Effector memory CD8-positive, alpha-beta T cell (primary cell): ENCODE results near the gene CPM.
"Not testable (repeated sequence)": the region's sequence is repeated elsewhere in the genome, so short reads cannot be mapped to it uniquely, and the experiment has no call there.

Experiments
- ATAC-seq: fragments of 150-1000 bp; cut with Tn5 transposase; replicated peaks from 2 replicates; pipeline ENCODE4 v1.10.0; 2021; ENCODE audit warnings: mild to moderate bottlenecking, moderate library complexity
- DNase-seq, 3 experiments: peaks; one replicate each; pipeline ENCODE4 v3.0.0; 2021
- H3K27ac Mint-ChIP-seq, 2 donors: one replicate each; pipeline ENCODE4 v1.8.0; 2022; ENCODE audit warnings: mild to moderate bottlenecking in 2 of 2, mixed read lengths in 2 of 2, moderate library complexity in 2 of 2
- H3K27me3 Mint-ChIP-seq, 2 donors: one replicate each; pipeline ENCODE4 v1.8.0; 2022; ENCODE audit warnings: mixed read lengths in 2 of 2
- H3K36me3 Mint-ChIP-seq: one replicate; pipeline ENCODE4 v1.8.0; 2022; ENCODE audit warnings: mild to moderate bottlenecking, moderate library complexity, mixed read lengths; ENCODE audit not compliant: insufficient read depth
- H3K4me1 Mint-ChIP-seq, 2 donors: one replicate each; pipeline ENCODE4 v1.8.0; 2022; ENCODE audit warnings: low read depth in 2 of 2, mixed read lengths in 2 of 2
- H3K4me3 Mint-ChIP-seq, 2 donors: one replicate each; pipeline ENCODE4 v1.8.0; 2022; ENCODE audit warnings: mild to moderate bottlenecking in 2 of 2, mixed read lengths in 2 of 2, moderate library complexity in 2 of 2
- H3K9me3 Mint-ChIP-seq, 2 donors: one replicate each; pipeline ENCODE4 v1.8.0; 2022; ENCODE audit warnings: mixed read lengths in 2 of 2

Gene CPM

GRCh38 chr12:68877583-68877982 lies 55.4 kb downstream of the CPM start:
- Mint-ChIP-seq H3K4me1 (no peaks in the 10 kb centered on the region), H3K4me3 (no peak overlapping the region), H3K9me3 (peaks cover 0 to 3% of the 10 kb centered on the region in 2 donors), H3K27ac (no peak overlapping the region), H3K27me3 (peaks cover 24 to 26% of the 10 kb centered on the region in 2 donors), H3K36me3 (no peaks in the 10 kb centered on the region)
- no peak for DNase-seq
- ATAC-seq = no peak

- no peaks in the 10 kb centered on the region for H3K9me3 Mint-ChIP-seq
- no peaks in the 10 kb centered on the region for H3K36me3 Mint-ChIP-seq
- no peak overlapping the region for H3K27ac Mint-ChIP-seq
- no peaks in the 10 kb centered on the region for H3K4me1 Mint-ChIP-seq
- DNase-seq = no peak
- H3K4me3 Mint-ChIP-seq = no peak overlapping the region
- ATAC-seq = no peak
- peaks cover 22 to 25% of the 10 kb centered on the region in 2 donors for H3K27me3 Mint-ChIP-seq
Observed at GRCh38 chr12:68876461-68876860, 56.5 kb downstream of the CPM start.

GRCh38 chr12:68873316-68873715 lies 59.7 kb downstream of the CPM start:
- H3K4me1 Mint-ChIP-seq = no peaks in the 10 kb centered on the region
- no peak overlapping the region for H3K4me3 Mint-ChIP-seq
- ATAC-seq = no peak
- peaks cover 24 to 34% of the 10 kb centered on the region in 2 donors for H3K27me3 Mint-ChIP-seq
- no peak overlapping the region for H3K27ac Mint-ChIP-seq
- no peaks in the 10 kb centered on the region for H3K9me3 Mint-ChIP-seq
- no peak for DNase-seq
- H3K36me3 Mint-ChIP-seq = no peaks in the 10 kb centered on the region

DNA sequence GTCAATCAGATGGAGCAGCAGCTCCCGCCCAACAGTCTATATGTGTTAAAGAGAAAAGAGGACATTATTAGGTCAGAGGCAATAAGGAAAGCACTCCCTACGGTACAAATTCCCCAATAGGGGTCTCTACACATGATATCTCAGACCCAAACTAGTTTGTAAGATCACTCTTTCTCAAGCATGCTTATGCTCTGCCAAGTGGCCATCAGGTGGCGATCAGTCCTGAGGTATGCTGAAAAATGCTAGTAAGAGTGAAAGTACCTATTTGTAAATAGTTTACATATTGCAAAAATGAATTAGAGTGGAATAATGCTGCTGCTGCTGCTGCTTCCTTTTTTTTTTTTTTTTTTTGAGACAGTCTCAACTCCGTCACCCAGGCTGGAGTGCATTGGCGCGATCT lies 61.0 kb downstream of the CPM start:
- Mint-ChIP-seq H3K27ac (no peak overlapping the region), H3K4me1 (no peaks in the 10 kb centered on the region), H3K36me3 (no peaks in the 10 kb centered on the region), H3K4me3 (no peak overlapping the region), H3K9me3 (no peaks in the 10 kb centered on the region), H3K27me3 (peaks cover 21 to 32% of the 10 kb centered on the region in 2 donors)
- DNase-seq (no peak), ATAC-seq (no peak)

GRCh38 chr12:68871396-68871795 lies 61.6 kb downstream of the CPM start:
- H3K9me3 Mint-ChIP-seq = no peaks in the 10 kb centered on the region
- no peaks in the 10 kb centered on the region for H3K4me1 Mint-ChIP-seq
- ATAC-seq = no peak
- no peak for DNase-seq
- H3K4me3 Mint-ChIP-seq = no peak overlapping the region
- H3K27me3 Mint-ChIP-seq = peaks cover 18 to 27% of the 10 kb centered on the region in 2 donors
- H3K36me3 Mint-ChIP-seq = no peaks in the 10 kb centered on the region
- H3K27ac Mint-ChIP-seq = peak overlapping the region in 1 of 2 donors; percentile 2

DNA sequence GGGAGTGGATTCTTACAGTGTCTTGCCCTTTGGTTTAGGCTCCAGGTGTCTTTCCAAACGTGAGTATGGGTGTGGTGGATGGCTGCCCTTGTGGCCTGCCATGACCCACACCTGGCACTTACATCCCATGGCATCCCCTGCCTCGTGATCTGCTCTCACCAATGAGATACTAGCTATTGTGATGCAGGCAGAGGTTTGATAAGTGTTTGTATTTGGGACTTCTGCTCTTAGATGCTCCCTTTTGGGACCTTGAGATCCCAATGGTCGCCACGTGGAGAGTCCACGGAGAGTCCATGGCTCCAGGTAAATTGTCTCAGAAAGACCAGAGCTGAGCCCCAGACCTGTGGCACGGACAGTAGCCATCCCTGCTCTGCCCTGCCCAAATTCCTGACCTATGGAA lies 62.5 kb downstream of the CPM start:
- Mint-ChIP-seq H3K9me3 (no peaks in the 10 kb centered on the region), H3K4me1 (no peaks in the 10 kb centered on the region), H3K27me3 (peaks cover 15 to 25% of the 10 kb centered on the region in 2 donors), H3K27ac (no peak overlapping the region), H3K36me3 (no peaks in the 10 kb centered on the region), H3K4me3 (no peak overlapping the region)
- DNase-seq = no peak
- no peak for ATAC-seq

GRCh38 chr12:68870011-68870410 lies 63.0 kb downstream of the CPM start:
- H3K27me3 Mint-ChIP-seq = peaks cover 15 to 23% of the 10 kb centered on the region in 2 donors
- H3K4me3 Mint-ChIP-seq = no peak overlapping the region
- no peak overlapping the region for H3K27ac Mint-ChIP-seq
- ATAC-seq = no peak
- no peaks in the 10 kb centered on the region for H3K9me3 Mint-ChIP-seq
- no peak for DNase-seq
- no peaks in the 10 kb centered on the region for H3K36me3 Mint-ChIP-seq
- no peaks in the 10 kb centered on the region for H3K4me1 Mint-ChIP-seq

- Mint-ChIP-seq H3K9me3 (no peaks in the 10 kb centered on the region), H3K36me3 (no peaks in the 10 kb centered on the region), H3K27me3 (peaks cover 12 to 15% of the 10 kb centered on the region in 2 donors), H3K4me3 (no peak overlapping the region), H3K4me1 (no peaks in the 10 kb centered on the region), H3K27ac (no peak overlapping the region)
- no peak for DNase-seq
- no peak for ATAC-seq
Observed at GRCh38 chr12:68868043-68868790, 64.8 kb downstream of the CPM start.

GRCh38 chr12:68867606-68868005 lies 65.4 kb downstream of the CPM start:
- ATAC-seq (no peak), DNase-seq (no peak)
- no peak overlapping the region for H3K27ac Mint-ChIP-seq
- H3K27me3 Mint-ChIP-seq = peaks cover 12 to 21% of the 10 kb centered on the region in 2 donors
- H3K36me3 Mint-ChIP-seq = no peaks in the 10 kb centered on the region
- H3K9me3 Mint-ChIP-seq = no peaks in the 10 kb centered on the region
- no peak overlapping the region for H3K4me3 Mint-ChIP-seq
- H3K4me1 Mint-ChIP-seq = no peaks in the 10 kb centered on the region

DNA sequence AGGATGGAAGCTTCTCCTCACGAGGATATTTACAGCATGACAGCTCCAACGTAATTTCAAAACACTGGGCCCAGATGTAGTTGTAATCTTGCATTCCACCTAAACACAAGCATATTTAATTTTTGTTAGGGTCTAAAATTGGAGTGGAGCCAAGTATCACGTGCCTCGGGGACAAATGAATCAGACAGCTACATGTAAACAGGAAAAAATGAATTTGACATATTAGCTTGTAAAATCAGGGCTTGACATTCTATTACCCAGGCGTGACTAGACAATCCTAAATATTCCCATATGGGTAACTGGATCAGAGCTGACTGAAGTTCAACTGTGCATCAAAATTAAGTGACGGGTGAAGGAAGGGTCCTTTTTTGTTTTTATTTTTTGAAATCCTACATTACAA lies 66.0 kb downstream of the CPM start:
- H3K4me3 Mint-ChIP-seq = no peak overlapping the region
- ATAC-seq = no peak
- DNase-seq = no peak
- peaks cover 12 to 28% of the 10 kb centered on the region in 2 donors for H3K27me3 Mint-ChIP-seq
- no peak overlapping the region for H3K27ac Mint-ChIP-seq
- no peaks in the 10 kb centered on the region for H3K4me1 Mint-ChIP-seq
- H3K9me3 Mint-ChIP-seq = no peaks in the 10 kb centered on the region
- H3K36me3 Mint-ChIP-seq = no peaks in the 10 kb centered on the region

DNA sequence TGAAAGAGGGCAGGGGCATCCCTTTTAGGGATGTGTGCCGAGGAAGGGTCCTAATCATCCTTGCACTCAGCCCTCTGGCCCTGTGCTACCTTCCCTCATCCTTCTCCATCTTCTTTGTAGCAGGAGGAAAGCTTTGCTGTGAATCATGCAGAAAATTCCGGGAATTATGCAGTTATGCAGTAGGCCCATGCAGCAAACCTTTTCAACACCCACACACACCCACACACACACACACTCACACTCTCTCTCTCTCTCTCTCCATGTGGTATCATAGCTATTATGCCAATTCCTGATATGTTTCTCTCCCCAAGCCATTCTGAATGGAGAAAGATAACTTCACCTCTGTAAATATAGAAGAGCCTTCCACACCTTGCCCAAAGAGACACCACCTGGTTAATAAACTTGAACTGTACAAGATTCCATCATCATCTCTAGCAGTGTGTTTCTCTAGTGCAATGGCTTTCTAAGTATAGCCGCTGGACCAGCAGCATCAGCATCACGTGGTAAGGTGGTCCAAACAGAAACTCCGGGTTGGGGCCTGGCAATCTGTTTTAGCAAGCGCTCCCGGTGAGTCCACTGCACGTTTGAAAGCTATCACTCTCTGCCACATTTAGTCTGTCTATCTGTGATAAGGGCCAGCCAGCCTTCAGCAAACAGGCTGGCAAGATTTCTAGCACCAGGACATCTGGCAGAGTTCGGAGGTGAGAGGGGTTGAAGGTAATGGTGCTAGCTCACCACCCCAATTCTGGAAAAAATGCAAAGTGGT lies 67.4 kb downstream of the CPM start:
- Mint-ChIP-seq H3K36me3 (no peaks in the 10 kb centered on the region), H3K4me1 (no peaks in the 10 kb centered on the region), H3K9me3 (no peaks in the 10 kb centered on the region), H3K27ac (no peak overlapping the region), H3K27me3 (peaks cover 7 to 18% of the 10 kb centered on the region in 2 donors), H3K4me3 (no peak overlapping the region)
- DNase-seq (no peak), ATAC-seq (no peak)

DNA sequence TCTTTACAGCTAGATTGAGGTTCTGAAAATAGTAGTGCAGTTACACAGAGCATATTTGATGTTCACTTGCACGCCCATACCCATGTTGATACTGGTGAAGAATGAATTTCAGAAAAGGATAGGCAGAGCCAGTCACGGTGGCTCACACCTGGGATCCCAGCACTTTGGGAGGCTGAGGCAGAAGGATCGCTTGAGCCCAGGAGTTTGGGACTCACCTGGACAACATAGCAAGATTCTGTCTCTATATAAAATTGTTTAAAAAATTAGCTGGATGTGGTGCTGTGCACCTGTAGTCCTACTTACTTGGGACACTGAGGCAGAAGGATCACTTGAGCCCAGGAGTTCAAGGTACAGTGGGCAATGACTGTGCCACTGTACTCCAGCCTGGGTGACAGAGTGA lies 68.4 kb downstream of the CPM start:
- Mint-ChIP-seq H3K4me3 (no peak overlapping the region), H3K27me3 (peaks cover 8 to 18% of the 10 kb centered on the region in 2 donors), H3K36me3 (no peaks in the 10 kb centered on the region), H3K4me1 (no peaks in the 10 kb centered on the region), H3K9me3 (no peaks in the 10 kb centered on the region), H3K27ac (no peak overlapping the region)
- no peak for DNase-seq
- no peak for ATAC-seq

GRCh38 chr12:68863886-68864454 lies 69.0 kb downstream of the CPM start:
- H3K27ac Mint-ChIP-seq, DNase-seq, H3K4me1 Mint-ChIP-seq, H3K4me3 Mint-ChIP-seq, H3K9me3 Mint-ChIP-seq, H3K36me3 Mint-ChIP-seq, ATAC-seq: not testable (repeated sequence)
- H3K27me3 Mint-ChIP-seq = peaks cover 8 to 18% of the 10 kb centered on the region in 2 donors
